Choroid plexus epithelial cell (primary cell): ENCODE measurements around the gene QPCTL.

Source experiments
- DNase-seq: peaks from one replicate; pipeline ENCODE4 v3.0.0-alpha.2; 2010; ENCODE audit warnings: low read depth
- H3K4me3 ChIP-seq: 2 replicates; pipeline ENCODE4 v1.5.1; 2011; ENCODE audit warnings: low read depth, mild to moderate bottlenecking, control low read depth, low read length, moderate library complexity
- TF ChIP-seq, protein P1 (sequence below): conservative IDR thresholded peaks from 2 replicates; pipeline ENCODE4 v1.5.1; 2011; ENCODE audit warnings: low read depth, mild to moderate bottlenecking, control low read depth, inconsistent platforms, low read length, moderate library complexity

Gene QPCTL

GRCh38 chr19:45663800-45664199 lies 28.7 kb upstream of the QPCTL start:
- TF ChIP-seq, protein P1, sequence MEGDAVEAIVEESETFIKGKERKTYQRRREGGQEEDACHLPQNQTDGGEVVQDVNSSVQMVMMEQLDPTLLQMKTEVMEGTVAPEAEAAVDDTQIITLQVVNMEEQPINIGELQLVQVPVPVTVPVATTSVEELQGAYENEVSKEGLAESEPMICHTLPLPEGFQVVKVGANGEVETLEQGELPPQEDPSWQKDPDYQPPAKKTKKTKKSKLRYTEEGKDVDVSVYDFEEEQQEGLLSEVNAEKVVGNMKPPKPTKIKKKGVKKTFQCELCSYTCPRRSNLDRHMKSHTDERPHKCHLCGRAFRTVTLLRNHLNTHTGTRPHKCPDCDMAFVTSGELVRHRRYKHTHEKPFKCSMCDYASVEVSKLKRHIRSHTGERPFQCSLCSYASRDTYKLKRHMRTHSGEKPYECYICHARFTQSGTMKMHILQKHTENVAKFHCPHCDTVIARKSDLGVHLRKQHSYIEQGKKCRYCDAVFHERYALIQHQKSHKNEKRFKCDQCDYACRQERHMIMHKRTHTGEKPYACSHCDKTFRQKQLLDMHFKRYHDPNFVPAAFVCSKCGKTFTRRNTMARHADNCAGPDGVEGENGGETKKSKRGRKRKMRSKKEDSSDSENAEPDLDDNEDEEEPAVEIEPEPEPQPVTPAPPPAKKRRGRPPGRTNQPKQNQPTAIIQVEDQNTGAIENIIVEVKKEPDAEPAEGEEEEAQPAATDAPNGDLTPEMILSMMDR = no peak
- DNase-seq = no peak
- no peak overlapping the region for H3K4me3 ChIP-seq

DNA sequence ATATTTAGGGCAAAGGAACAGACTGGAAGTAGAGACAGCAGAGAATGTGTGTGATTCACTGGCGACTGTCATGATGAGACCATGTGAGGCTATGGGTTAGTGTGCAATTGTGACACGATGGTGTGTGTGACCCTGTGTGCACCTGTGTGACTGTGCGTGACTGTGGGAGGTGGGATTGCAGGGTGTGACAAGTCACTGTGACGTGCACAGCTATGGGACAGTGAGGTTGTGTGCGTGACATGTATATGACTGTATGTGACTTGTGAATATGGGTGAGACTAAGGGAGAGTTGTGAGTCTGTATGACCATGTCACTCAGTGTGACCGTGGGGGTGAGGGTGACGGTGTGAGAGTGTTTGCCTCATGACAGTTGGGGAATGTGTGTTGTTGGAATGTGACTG lies 27.9 kb upstream of the QPCTL start:
- DNase-seq = no peak
- TF ChIP-seq, protein P1 = no peak
- H3K4me3 ChIP-seq = no peak overlapping the region

GRCh38 chr19:45667620-45668341 lies 24.7 kb upstream of the QPCTL start, which contains the start of gene GIPR:
TSS of gene GIPR (plus strand) at chr19:45668221. CDS start at chr19:45669521, 1,300 bp downstream.
- TF ChIP-seq, protein P1 = no peak
- no peak for DNase-seq
- peak within 1 kb of the TSS; percentile 45 for H3K4me3 ChIP-seq

DNA sequence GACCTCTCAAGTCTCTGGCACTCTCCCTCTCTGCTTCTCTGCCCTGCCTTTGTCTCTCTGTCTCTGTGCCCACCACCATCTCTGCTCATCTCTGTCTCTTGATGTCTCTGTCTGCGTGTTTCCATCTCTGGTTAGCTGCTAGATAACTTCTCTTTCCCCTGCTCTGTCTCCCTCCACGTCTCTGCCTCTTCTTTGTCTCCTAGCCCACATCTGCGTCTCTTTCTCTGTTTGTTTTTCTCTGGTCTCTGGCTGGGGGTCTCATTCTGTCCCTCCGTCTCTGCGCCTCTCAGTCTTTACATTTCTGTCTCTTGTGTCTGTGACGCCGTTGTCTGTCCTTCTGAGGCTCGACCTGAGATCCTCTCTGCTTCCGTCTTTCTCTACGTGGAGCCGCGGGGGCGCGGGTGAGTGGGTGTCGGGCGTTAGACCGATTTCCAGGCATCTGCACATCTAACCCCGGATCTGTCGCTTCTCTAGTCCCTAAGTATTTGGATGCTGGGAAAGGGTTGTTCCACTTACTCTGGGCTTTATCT lies 24.1 kb upstream of the QPCTL start:
- no peak for DNase-seq
- peak overlapping the region; percentile 45 for H3K4me3 ChIP-seq
- TF ChIP-seq, protein P1 = no peak

GRCh38 chr19:45670670-45671453 lies 21.6 kb upstream of the QPCTL start:
- TF ChIP-seq, protein P1 = no peak
- DNase-seq = peak; percentile 86
- peak overlapping the region; percentile 30 for H3K4me3 ChIP-seq

DNA sequence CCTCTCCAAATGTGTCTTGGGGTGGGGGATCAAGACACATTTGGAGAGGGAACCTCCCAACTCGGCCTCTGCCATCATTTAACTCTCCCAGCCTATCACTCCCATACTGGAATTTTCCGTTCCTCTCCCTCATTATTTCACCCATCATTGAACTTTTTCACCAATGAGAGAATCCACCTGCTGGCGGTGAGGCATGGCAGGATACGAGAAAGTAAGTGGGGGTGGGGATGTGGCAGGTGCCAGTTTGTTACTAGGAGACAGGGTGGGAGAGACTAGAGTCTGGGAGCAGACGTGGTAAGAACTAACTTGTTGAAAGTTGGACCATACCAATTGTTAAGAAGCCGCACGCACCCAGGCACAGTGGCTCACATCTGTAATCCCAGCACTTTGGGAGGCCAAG lies 17.5 kb upstream of the QPCTL start:
- TF ChIP-seq, protein P1 = no peak
- H3K4me3 ChIP-seq = no peak overlapping the region
- DNase-seq = no peak
